Astrocyte (in vitro differentiated cells and primary cell): ENCODE measurements around the gene SSBP3. TPM values are rescaled to one million over a fixed set of nuclear protein-coding genes. Genes with fewer than 3 reads are reported as not detected.
"Not testable (repeated sequence)": the region's sequence is repeated elsewhere in the genome, so short reads cannot be mapped to it uniquely, and the experiment has no call there.

Source experiments
- DNase-seq: peaks from one replicate; pipeline ENCODE4 v3.0.0-alpha.2; 2010; ENCODE audit warnings: low read depth
- FAIRE-seq: peaks from 2 replicates; lab custom pipeline; 2011; peaks lifted over from hg19 to GRCh38; lab: Jason Lieb, UNC
- H2AFZ ChIP-seq: 2 replicates; pipeline ENCODE4 v1.6.0; 2012; ENCODE audit warnings: low read depth, low read length, inconsistent platforms
- H3K27ac ChIP-seq: 2 replicates; pipeline ENCODE4 v1.5.1; 2011; ENCODE audit warnings: low read depth, low read length, inconsistent platforms
- H3K27me3 ChIP-seq: 2 replicates; pipeline ENCODE4 v1.6.0; 2011; ENCODE audit warnings: low read length, inconsistent platforms; ENCODE audit not compliant: insufficient read depth
- H3K36me3 ChIP-seq: 2 replicates; pipeline ENCODE4 v1.5.1; 2011; ENCODE audit warnings: low read length, inconsistent platforms; ENCODE audit not compliant: insufficient read depth
- H3K4me1 ChIP-seq: 2 replicates; pipeline ENCODE4 v1.5.1; 2011; ENCODE audit warnings: low read length, inconsistent platforms; ENCODE audit not compliant: insufficient read depth
- H3K4me2 ChIP-seq: 2 replicates; pipeline ENCODE4 v1.6.0; 2012; ENCODE audit warnings: low read length, inconsistent platforms
- H3K4me3 ChIP-seq: 2 replicates; pipeline ENCODE4 v1.5.1; 2011; ENCODE audit warnings: low read depth, mild to moderate bottlenecking, low read length, inconsistent platforms; ENCODE audit not compliant: insufficient read depth
- H3K79me2 ChIP-seq: 2 replicates; pipeline ENCODE4 v1.6.0; 2012; ENCODE audit warnings: mild to moderate bottlenecking, low read length, inconsistent platforms; ENCODE audit not compliant: insufficient read depth
- H3K9ac ChIP-seq: 2 replicates; pipeline ENCODE4 v1.6.0; 2012; ENCODE audit warnings: mild to moderate bottlenecking, low read length, inconsistent platforms
- H3K9me3 ChIP-seq: 2 replicates; pipeline ENCODE4 v1.5.1; 2012; ENCODE audit warnings: low read depth, mild to moderate bottlenecking, low read length, inconsistent platforms; ENCODE audit not compliant: insufficient read depth
- H4K20me1 ChIP-seq: 2 replicates; pipeline ENCODE4 v1.6.0; 2012; ENCODE audit warnings: low read length, inconsistent platforms; ENCODE audit not compliant: insufficient read depth
- H3K27ac Mint-ChIP-seq: one replicate; pipeline ENCODE4 v1.8.0; 2021; ENCODE audit warnings: mild to moderate bottlenecking, mixed read lengths; ENCODE audit not compliant: unreplicated experiment
- H3K27me3 Mint-ChIP-seq: one replicate; pipeline ENCODE4 v1.8.0; 2021; ENCODE audit warnings: low read depth, mixed read lengths; ENCODE audit not compliant: unreplicated experiment
- H3K36me3 Mint-ChIP-seq: one replicate; pipeline ENCODE4 v1.8.0; 2021; ENCODE audit warnings: low read depth, mixed read lengths; ENCODE audit not compliant: unreplicated experiment
- H3K4me1 Mint-ChIP-seq: one replicate; pipeline ENCODE4 v1.8.0; 2021; ENCODE audit warnings: low read depth, mixed read lengths; ENCODE audit not compliant: unreplicated experiment
- H3K4me3 Mint-ChIP-seq: one replicate; pipeline ENCODE4 v1.8.0; 2021; ENCODE audit warnings: mild to moderate bottlenecking, moderate library complexity, mixed read lengths; ENCODE audit not compliant: unreplicated experiment
- H3K9me3 Mint-ChIP-seq: one replicate; pipeline ENCODE4 v1.8.0; 2021; ENCODE audit warnings: mild to moderate bottlenecking, mixed read lengths; ENCODE audit not compliant: unreplicated experiment
- EZH2 ChIP-seq: IDR thresholded peaks from 2 replicates; pipeline ENCODE4 v1.6.1; 2012; ENCODE audit warnings: mild to moderate bottlenecking, low read length, inconsistent platforms; ENCODE audit not compliant: insufficient read depth
- total RNA-seq: library from RNA; stranded (reverse); gene quantifications from 2 replicates; pipeline ENCODE4 v1.2.1, GENCODE V29; 2021
- TF ChIP-seq, protein P1 (sequence below): IDR thresholded peaks from 2 replicates; pipeline ENCODE4 v1.5.1; 2011; ENCODE audit warnings: low read depth, mild to moderate bottlenecking, inconsistent platforms, low read length, moderate library complexity; ENCODE audit not compliant: insufficient read depth

SSBP3 gene
- total RNA-seq, 1 donor from 2014 or later: 89.8 TPM

DNA sequence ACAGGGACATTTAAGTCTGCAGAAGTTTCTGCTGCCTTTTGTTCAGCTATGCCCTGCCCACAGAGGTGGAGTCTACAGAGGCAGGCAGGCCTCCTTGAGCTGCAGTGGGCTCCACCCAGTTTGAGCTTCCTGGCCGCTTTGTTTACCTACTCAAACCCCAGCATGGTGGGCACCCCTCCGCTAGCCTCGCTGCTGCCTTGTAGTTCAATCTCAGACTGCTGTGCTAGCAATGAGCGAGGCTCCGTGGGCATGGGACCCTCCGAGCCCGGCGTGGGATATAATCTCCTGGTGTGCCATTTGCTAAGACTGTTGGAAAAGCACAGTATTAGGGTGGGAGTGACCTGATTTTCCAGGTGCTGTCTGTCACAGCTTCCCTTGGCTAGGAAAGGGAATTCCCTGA lies 42.6 kb upstream of the SSBP3 start:
- not testable (repeated sequence) for H3K4me3 Mint-ChIP-seq, H3K4me1 Mint-ChIP-seq, H3K4me2 ChIP-seq, FAIRE-seq, H3K36me3 Mint-ChIP-seq, H3K4me1 ChIP-seq, DNase-seq, H3K9me3 ChIP-seq, H3K27ac ChIP-seq, H3K27ac Mint-ChIP-seq, H2AFZ ChIP-seq, H3K4me3 ChIP-seq, H3K27me3 ChIP-seq, H3K9ac ChIP-seq, H3K36me3 ChIP-seq, H4K20me1 ChIP-seq, H3K79me2 ChIP-seq
- Mint-ChIP-seq H3K9me3 (peaks cover 14% of the 10 kb centered on the region), H3K27me3 (peaks cover 20% of the 10 kb centered on the region)

DNA sequence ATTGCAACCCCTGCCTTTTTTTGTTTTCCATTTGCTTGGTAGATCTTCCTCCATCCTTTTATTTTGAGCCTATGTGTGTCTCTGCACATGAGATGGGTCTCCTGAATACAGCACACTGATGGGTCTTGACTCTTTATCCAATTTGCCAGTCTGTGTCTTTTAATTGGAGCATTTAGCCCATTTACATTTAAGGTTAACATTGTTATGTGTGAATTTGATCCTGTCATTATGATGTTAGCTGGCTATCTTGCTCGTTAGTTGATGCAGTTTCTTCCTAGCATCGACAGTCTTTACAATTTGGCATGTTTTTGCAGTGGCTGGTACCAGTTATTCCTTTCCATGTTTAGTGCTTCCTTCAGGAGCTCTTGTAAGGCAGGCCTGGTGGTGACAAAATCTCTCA lies 40.9 kb upstream of the SSBP3 start:
- H3K4me1 Mint-ChIP-seq, FAIRE-seq, H2AFZ ChIP-seq: not testable (repeated sequence)

DNA sequence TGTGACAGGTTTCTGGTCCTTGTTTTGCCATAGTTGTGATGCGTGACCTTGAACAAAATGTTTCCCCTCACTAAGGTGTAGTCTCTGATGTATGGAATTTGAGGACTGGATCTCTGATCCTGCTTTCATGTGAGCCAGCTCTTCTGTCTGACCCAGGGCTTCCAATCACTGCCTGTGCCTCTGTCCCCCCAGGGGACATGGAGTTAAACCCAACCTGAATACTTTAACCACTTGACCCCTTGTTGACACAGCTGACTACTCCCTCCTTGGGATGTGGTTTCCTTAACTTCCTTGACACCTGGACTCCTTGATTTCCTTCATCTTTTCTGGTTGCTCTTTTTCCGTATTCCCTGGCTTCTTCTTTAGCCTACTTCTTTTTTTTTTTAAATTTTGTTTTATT lies 36.0 kb upstream of the SSBP3 start:
- no peak for FAIRE-seq
- H3K4me3 ChIP-seq: no peak overlapping the region
- H3K4me1 Mint-ChIP-seq: no peaks in the 10 kb centered on the region

More for the DNA sequence above, 40.9 kb upstream of the SSBP3 start:
- H3K9me3 Mint-ChIP-seq: peaks cover 12% of the 10 kb centered on the region
- H3K79me2 ChIP-seq, H3K4me3 ChIP-seq, H3K36me3 Mint-ChIP-seq, DNase-seq, H3K4me3 Mint-ChIP-seq, H3K27me3 ChIP-seq, H3K27ac Mint-ChIP-seq, H3K4me1 ChIP-seq, H3K9ac ChIP-seq, H3K36me3 ChIP-seq, H3K9me3 ChIP-seq, H3K27ac ChIP-seq, H4K20me1 ChIP-seq, H3K4me2 ChIP-seq: not testable (repeated sequence)
- H3K27me3 Mint-ChIP-seq: peaks cover 20% of the 10 kb centered on the region

More for the DNA sequence above, 36.0 kb upstream of the SSBP3 start:
- Histone ChIP-seq H3K27ac (no peak overlapping the region), H2AFZ (no peak overlapping the region), H3K27me3 (no peaks in the 10 kb centered on the region), H4K20me1 (no peaks in the 10 kb centered on the region), H3K9ac (no peak overlapping the region), H3K9me3 (no peaks in the 10 kb centered on the region), H3K36me3 (no peaks in the 10 kb centered on the region), H3K4me1 (no peaks in the 10 kb centered on the region), H3K4me2 (no peak overlapping the region), H3K79me2 (no peaks in the 10 kb centered on the region)
- Mint-ChIP-seq H3K4me3 (no peak overlapping the region), H3K36me3 (no peaks in the 10 kb centered on the region), H3K27me3 (peaks cover 18% of the 10 kb centered on the region), H3K9me3 (peaks cover 6% of the 10 kb centered on the region), H3K27ac (no peak overlapping the region)
- no peak for DNase-seq
- TF ChIP-seq EZH2: no peak
- TF ChIP-seq, protein P1, sequence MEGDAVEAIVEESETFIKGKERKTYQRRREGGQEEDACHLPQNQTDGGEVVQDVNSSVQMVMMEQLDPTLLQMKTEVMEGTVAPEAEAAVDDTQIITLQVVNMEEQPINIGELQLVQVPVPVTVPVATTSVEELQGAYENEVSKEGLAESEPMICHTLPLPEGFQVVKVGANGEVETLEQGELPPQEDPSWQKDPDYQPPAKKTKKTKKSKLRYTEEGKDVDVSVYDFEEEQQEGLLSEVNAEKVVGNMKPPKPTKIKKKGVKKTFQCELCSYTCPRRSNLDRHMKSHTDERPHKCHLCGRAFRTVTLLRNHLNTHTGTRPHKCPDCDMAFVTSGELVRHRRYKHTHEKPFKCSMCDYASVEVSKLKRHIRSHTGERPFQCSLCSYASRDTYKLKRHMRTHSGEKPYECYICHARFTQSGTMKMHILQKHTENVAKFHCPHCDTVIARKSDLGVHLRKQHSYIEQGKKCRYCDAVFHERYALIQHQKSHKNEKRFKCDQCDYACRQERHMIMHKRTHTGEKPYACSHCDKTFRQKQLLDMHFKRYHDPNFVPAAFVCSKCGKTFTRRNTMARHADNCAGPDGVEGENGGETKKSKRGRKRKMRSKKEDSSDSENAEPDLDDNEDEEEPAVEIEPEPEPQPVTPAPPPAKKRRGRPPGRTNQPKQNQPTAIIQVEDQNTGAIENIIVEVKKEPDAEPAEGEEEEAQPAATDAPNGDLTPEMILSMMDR: no peak
